Natural killer cell (primary cell): ENCODE data around the gene PLA2G6. TPM values are rescaled to one million over a fixed set of nuclear protein-coding genes. Genes with fewer than 3 reads are reported as not detected.
A peak's percentile ranks its signal among the peaks of the same experiment; 100 is the strongest.
"Not testable (repeated sequence)": the region's sequence is repeated elsewhere in the genome, so short reads cannot be mapped to it uniquely, and the experiment has no call there.

Source experiments
- ATAC-seq, 3 donors: fragments of 150-1000 bp in 2 of 3; fragments of 200-7000 bp in 1 of 3; cut with Tn5 transposase; 1 replicate in 1 of 3; 2 replicates in 2 of 3; pipeline ENCODE4 v1.10.0; 2021; ENCODE audit warnings: mild to moderate bottlenecking in 2 of 3, moderate library complexity in 2 of 3
- DNase-seq, 2 donors: peaks; one replicate each; pipeline versions ENCODE4 v3.0.0 to v3.0.0-alpha.2; 2013 to 2021; ENCODE audit warnings: mixed read lengths in 1 of 2
- H3K27ac ChIP-seq: one replicate; pipeline ENCODE4 v1.5.1; 2013; ENCODE audit warnings: mild to moderate bottlenecking, low read length
- H3K27me3 ChIP-seq: one replicate; pipeline ENCODE4 v1.6.1; 2013; ENCODE audit warnings: low read length; ENCODE audit not compliant: control insufficient read depth, insufficient read depth
- H3K36me3 ChIP-seq: one replicate; pipeline ENCODE4 v1.6.1; 2013; ENCODE audit warnings: low read length; ENCODE audit not compliant: control insufficient read depth, insufficient read depth
- H3K4me1 ChIP-seq: one replicate; pipeline ENCODE4 v1.6.1; 2013; ENCODE audit warnings: low read length; ENCODE audit not compliant: control insufficient read depth, insufficient read depth
- H3K4me3 ChIP-seq: one replicate; pipeline ENCODE4 v1.5.1; 2013; ENCODE audit warnings: low read length
- H3K9me3 ChIP-seq: one replicate; pipeline ENCODE4 v1.6.1; 2013; ENCODE audit warnings: low read length; ENCODE audit not compliant: control insufficient read depth, insufficient read depth
- H3K27ac Mint-ChIP-seq, 2 donors: one replicate each; pipeline ENCODE4 v1.8.0; 2022; ENCODE audit warnings: mild to moderate bottlenecking in 2 of 2, mixed read lengths in 2 of 2, moderate library complexity in 1 of 2
- H3K27me3 Mint-ChIP-seq, 2 donors: one replicate each; pipeline ENCODE4 v1.8.0; 2022; ENCODE audit warnings: low read depth in 2 of 2, mixed read lengths in 2 of 2
- H3K36me3 Mint-ChIP-seq: one replicate; pipeline ENCODE4 v1.8.0; 2022; ENCODE audit warnings: mixed read lengths
- H3K4me1 Mint-ChIP-seq, 2 donors: one replicate each; pipeline ENCODE4 v1.8.0; 2022; ENCODE audit warnings: mixed read lengths in 2 of 2
- H3K4me3 Mint-ChIP-seq: one replicate; pipeline ENCODE4 v1.8.0; 2022; ENCODE audit warnings: mild to moderate bottlenecking, moderate library complexity, mixed read lengths
- H3K9me3 Mint-ChIP-seq, 2 donors: one replicate each; pipeline ENCODE4 v1.8.0; 2022; ENCODE audit warnings: mixed read lengths in 2 of 2
- WGBS: methylation state at CpG from one replicate; pipeline ENCODE4 v1.1.7; 2013; ENCODE audit warnings: missing lambda C conversion rate; ENCODE audit not compliant: insufficient coverage; 5-methylcytosine and 5-hydroxymethylcytosine counted together
- intact Hi-C: fragments of 100-400 bp; cut with micrococcal nuclease; formaldehyde crosslinking; loops from one replicate; pipeline ENCODE4 v1.14.2; 2022
- total RNA-seq, 4 donors: library from RNA; stranded (reverse); fragments of 120-200 nt in 1 of 4; gene quantifications; one replicate each; pipeline versions ENCODE4 v1.2.3 to v1.2.4, GENCODE V29; 2013 to 2022
- TF ChIP-seq, protein P1 (sequence below): fragments of 200-600 bp; IDR thresholded peaks from one replicate; pipeline ENCODE4 v1.8.0; 2022; ENCODE audit warnings: antibody characterized with exemption

Gene PLA2G6
- total RNA-seq, 3 donors from 2014 or later (not counting 1 experiment from before 2014, with no cell fraction given), result 137 to 167 (median 145) TPM

DNA sequence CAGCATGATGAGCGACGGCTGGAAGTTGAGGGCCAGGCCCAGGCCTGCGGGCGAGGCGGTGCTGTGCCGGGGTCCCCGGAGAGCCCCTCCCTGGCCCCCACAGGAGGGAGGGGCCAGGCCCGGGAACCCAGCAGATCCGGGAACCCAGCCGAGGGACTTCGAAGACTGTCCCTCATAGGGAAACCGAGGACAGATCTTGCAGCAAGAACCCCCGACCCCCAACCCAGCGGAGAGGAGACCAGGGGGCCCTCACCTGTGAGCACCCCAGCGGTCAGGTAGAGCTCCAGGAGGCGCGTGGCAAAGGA, 100.0 kb downstream of the PLA2G6 start:
- Histone ChIP-seq H3K36me3 (no peaks in the 10 kb centered on the region), H3K9me3 (no peaks in the 10 kb centered on the region), H3K4me3 (no peak overlapping the region), H3K27me3 (peaks cover 18% of the 10 kb centered on the region), H3K27ac (no peak overlapping the region), H3K4me1 (peaks cover 19% of the 10 kb centered on the region)
- Mint-ChIP-seq H3K27me3 (no peaks in the 10 kb centered on the region), H3K27ac (no peak overlapping the region), H3K4me1 (peaks cover 0 to 15% of the 10 kb centered on the region in 2 donors), H3K36me3 (no peaks in the 10 kb centered on the region), H3K9me3 (no peaks in the 10 kb centered on the region), H3K4me3 (peak overlapping the region; percentile 42)
- ATAC-seq (peak in 2 of 3 donors; percentile 4 to 16), DNase-seq (no peak)
- TF ChIP-seq, protein P1, sequence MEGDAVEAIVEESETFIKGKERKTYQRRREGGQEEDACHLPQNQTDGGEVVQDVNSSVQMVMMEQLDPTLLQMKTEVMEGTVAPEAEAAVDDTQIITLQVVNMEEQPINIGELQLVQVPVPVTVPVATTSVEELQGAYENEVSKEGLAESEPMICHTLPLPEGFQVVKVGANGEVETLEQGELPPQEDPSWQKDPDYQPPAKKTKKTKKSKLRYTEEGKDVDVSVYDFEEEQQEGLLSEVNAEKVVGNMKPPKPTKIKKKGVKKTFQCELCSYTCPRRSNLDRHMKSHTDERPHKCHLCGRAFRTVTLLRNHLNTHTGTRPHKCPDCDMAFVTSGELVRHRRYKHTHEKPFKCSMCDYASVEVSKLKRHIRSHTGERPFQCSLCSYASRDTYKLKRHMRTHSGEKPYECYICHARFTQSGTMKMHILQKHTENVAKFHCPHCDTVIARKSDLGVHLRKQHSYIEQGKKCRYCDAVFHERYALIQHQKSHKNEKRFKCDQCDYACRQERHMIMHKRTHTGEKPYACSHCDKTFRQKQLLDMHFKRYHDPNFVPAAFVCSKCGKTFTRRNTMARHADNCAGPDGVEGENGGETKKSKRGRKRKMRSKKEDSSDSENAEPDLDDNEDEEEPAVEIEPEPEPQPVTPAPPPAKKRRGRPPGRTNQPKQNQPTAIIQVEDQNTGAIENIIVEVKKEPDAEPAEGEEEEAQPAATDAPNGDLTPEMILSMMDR, result no peak
- 12% methylated on average over 17 of the region's 17 CpGs for WGBS
- intact Hi-C loops, result no loop called here

DNA sequence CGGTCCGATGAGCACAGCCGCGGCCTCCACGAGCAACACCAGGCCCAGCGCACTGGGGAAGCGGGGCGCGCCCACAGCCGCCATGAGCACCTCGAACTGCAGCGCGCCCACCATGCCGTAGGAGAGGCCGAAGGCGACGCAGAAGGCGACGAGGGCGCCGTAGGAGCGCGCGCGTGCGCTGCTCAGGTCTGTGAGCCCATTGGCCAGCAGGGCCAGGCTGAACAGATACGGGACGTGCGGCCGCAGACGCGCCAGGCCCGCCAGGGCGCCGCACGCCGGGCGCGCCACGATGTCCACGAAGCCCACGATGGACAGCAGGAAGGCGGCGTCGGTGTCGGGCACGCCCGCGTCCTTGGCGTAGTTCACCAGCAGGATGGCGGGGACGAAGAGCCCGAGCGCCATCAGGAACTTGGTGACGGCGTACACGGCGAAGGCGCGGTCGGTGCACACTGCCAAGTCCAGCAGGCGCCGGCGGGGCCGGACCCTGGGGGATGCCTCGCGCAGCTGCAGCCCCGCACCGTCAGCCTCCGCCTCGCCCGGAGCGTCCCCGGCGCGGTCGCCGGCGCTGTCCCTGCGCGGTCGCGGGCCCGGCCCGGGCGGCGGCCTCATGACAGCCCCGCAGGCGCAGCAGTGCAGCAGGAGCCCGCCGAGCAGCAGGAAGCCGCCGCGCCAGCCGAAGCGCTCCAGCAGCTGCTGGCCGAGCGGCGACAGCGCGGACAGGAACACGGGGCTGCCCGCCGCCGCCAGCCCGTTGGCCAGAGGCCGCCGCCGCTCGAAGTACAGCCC, 100.6 kb downstream of the PLA2G6 start:
- H3K36me3 ChIP-seq, result no peaks in the 10 kb centered on the region
- WGBS, result 9% methylated on average over 110 of the region's 110 CpGs
- TF ChIP-seq, protein P1, result no peak
- Mint-ChIP-seq H3K4me3 (peak overlapping the region; percentile 50), H3K4me1 (peaks cover 0 to 15% of the 10 kb centered on the region in 2 donors), H3K36me3 (no peaks in the 10 kb centered on the region), H3K27me3 (no peaks in the 10 kb centered on the region), H3K9me3 (no peaks in the 10 kb centered on the region), H3K27ac (no peak overlapping the region)
- peak; percentile 43 to 73 (median 64) for ATAC-seq
- DNase-seq, result no peak
- H3K27ac ChIP-seq, result no peak overlapping the region
- H3K4me1 ChIP-seq, result peaks cover 19% of the 10 kb centered on the region
- H3K27me3 ChIP-seq, result peaks cover 18% of the 10 kb centered on the region
- H3K9me3 ChIP-seq, result no peaks in the 10 kb centered on the region
- no peak overlapping the region for H3K4me3 ChIP-seq
- intact Hi-C loops, result no loop called here

DNA sequence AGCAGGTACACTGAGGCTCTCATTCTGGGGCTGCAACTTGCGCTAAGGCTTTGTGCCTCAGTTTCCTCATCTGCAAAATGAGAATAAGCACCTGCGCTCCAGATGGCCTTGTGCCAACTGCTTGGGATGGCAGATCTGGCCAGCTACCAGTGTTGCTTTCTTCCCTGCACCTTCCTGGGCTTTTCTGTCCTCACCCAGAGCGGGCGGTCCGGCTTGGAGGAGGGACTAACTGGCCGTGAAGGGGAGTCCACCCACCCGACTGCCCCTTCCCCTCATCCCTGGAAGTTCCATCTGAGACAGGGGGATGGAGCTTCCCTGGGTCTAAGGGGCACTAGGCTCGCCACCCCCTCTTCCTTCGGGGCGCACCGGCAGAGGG, 101.2 kb downstream of the PLA2G6 start:
- intact Hi-C loops, result no loop called here
- no peak overlapping the region for H3K27ac Mint-ChIP-seq
- Histone ChIP-seq H3K27me3 (peaks cover 18% of the 10 kb centered on the region), H3K9me3 (no peaks in the 10 kb centered on the region), H3K4me3 (no peak overlapping the region), H3K36me3 (no peaks in the 10 kb centered on the region), H3K4me1 (peaks cover 19% of the 10 kb centered on the region), H3K27ac (no peak overlapping the region)
- no peaks in the 10 kb centered on the region for H3K9me3 Mint-ChIP-seq
- DNase-seq (no peak), ATAC-seq (no peak)
- TF ChIP-seq, protein P1, result no peak
- peaks cover 0 to 15% of the 10 kb centered on the region in 2 donors for H3K4me1 Mint-ChIP-seq
- WGBS, result 86% methylated on average over 10 of the region's 11 CpGs
- H3K36me3 Mint-ChIP-seq, result no peaks in the 10 kb centered on the region
- no peaks in the 10 kb centered on the region for H3K27me3 Mint-ChIP-seq
- H3K4me3 Mint-ChIP-seq, result peak overlapping the region; percentile 50

DNA sequence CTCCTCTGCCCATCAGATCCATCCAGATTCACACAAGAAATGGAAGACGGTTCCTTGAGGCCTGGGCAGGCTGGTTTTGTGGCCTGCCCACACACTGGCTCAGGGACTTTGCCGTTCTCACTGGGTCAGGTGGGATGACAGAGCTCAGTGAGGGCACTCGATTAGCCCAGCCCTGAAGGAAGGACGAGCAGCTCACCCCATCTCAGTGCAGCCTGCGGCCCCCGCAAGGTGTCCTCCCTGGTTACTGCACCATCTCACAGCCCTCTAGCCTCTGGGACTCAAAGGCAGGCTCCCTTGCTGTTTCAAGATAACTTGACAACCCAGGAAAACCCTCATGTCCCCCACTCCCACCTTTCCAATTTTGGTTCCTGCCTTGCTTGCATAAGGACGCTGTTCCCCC, 101.8 kb downstream of the PLA2G6 start:
- no peaks in the 10 kb centered on the region for H3K27me3 Mint-ChIP-seq
- no peak for DNase-seq
- H3K4me3 Mint-ChIP-seq, result peak overlapping the region; percentile 62
- H3K36me3 Mint-ChIP-seq, result no peaks in the 10 kb centered on the region
- Histone ChIP-seq H3K4me1 (peaks cover 19% of the 10 kb centered on the region), H3K4me3 (no peak overlapping the region), H3K27ac (no peak overlapping the region), H3K9me3 (no peaks in the 10 kb centered on the region), H3K36me3 (peaks cover 1% of the 10 kb centered on the region), H3K27me3 (peaks cover 18% of the 10 kb centered on the region)
- intact Hi-C loops, result no loop called here
- no peak overlapping the region for H3K27ac Mint-ChIP-seq
- 89% methylated on average over 7 of the region's 7 CpGs for WGBS
- H3K9me3 Mint-ChIP-seq, result no peaks in the 10 kb centered on the region
- TF ChIP-seq, protein P1, result no peak
- H3K4me1 Mint-ChIP-seq, result peaks cover 0 to 15% of the 10 kb centered on the region in 2 donors
- ATAC-seq, result no peak

DNA sequence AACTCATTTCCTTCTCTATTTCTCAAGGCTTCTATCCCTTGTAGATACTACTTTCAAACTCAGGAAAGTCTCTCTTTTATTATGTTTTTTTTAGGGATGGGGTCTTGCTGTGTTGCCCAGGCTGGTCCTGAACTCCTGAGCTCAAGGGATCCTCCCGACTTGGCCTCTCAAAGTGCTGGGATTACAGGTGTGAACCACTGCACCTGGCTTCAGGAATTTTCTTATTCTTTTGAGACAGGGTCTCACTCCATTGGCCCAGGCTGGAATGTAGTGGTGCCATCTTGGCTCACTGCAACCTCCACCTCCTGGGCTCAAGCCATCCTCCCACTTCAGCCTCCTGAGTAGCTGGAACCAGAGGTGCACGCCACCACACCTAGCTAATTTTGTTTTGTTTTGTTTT, 102.4 kb downstream of the PLA2G6 start:
- Histone ChIP-seq H3K4me1 (peaks cover 19% of the 10 kb centered on the region), H3K27me3 (peaks cover 18% of the 10 kb centered on the region)
- peaks cover 0 to 15% of the 10 kb centered on the region in 2 donors for H3K4me1 Mint-ChIP-seq
- ATAC-seq, H3K4me3 Mint-ChIP-seq, H3K9me3 ChIP-seq, H3K9me3 Mint-ChIP-seq, H3K36me3 Mint-ChIP-seq, H3K36me3 ChIP-seq, H3K27ac ChIP-seq, intact Hi-C loops, H3K27ac Mint-ChIP-seq, H3K27me3 Mint-ChIP-seq, DNase-seq, H3K4me3 ChIP-seq: not testable (repeated sequence)
- WGBS, result 94% methylated on average over 1 of the region's 2 CpGs
